Measurements from ENCODE around the gene TP53TG3F. TPM values are rescaled to one million over a fixed set of nuclear protein-coding genes. Genes with fewer than 3 reads are reported as not detected.
"Not testable (repeated sequence)": the region's sequence is repeated elsewhere in the genome, so short reads cannot be mapped to it uniquely, and the experiment has no call there.

TP53TG3F gene, protein sequence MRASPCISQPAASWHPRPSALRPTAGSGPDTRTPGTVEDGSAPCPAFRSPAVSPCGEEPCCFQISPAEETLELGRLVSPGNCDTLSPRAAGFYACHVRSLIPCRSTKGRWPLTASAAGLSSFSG
- total RNA-seq (under 1 TPM in 1 of 2 donors, not detected in 1; 0.15 TPM), polyA plus RNA-seq (ENCODE audit: insufficient read length in 6 of 6) (not detected)
- long read RNA-seq, donor 1, result 0 reads
- long read RNA-seq, donor 2, result 0 reads
- long read RNA-seq, donor 3, result 0 reads
- long read RNA-seq, donor 4, result 0 reads
- long read RNA-seq, donor 5, result 0 reads
- long read RNA-seq, donor 6, result 0 reads
- long read RNA-seq, donor 7, result 0 reads
- long read RNA-seq, donor 8, result 0 reads
- long read RNA-seq, donor 9, result 0 reads
- long read RNA-seq, donor 10, result 0 reads
- long read RNA-seq, donor 11, result 0 reads
- long read RNA-seq, donor 12, result 0 reads

DNA sequence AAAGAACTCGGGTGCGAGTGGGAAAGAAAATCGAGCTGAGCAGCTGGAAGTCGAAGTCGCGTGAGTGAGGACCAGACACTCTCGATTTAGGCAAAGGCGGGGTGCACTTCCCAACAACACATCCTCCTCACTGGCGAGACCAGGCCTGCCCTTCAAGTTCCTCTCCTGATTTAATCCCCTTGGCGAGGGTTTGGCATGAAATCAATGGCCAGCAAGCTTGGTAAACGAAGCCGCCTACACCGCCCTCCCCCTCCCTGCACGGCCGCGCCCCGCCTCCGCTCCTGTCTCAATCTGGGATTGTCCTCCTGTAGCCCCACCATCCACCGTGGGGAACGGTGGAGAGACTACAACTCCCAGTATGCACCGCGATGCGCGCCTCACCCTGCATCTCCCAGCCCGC, at the start of gene TP53TG3F:
Gene TP53TG3F, plus strand, starts transcription at position 301 of the 400 bp plus-strand sequence. Its CDS starts 68 bp downstream, at position 369.
- H3K36me3 ChIP-seq; intact Hi-C loops (cut with DNase I); H3K27me3 ChIP-seq; H3K4me3 ChIP-seq; H3K27ac ChIP-seq; H3K4me1 ChIP-seq; H3K9me3 ChIP-seq; DNase-seq; ATAC-seq: not testable (repeated sequence)

DNA sequence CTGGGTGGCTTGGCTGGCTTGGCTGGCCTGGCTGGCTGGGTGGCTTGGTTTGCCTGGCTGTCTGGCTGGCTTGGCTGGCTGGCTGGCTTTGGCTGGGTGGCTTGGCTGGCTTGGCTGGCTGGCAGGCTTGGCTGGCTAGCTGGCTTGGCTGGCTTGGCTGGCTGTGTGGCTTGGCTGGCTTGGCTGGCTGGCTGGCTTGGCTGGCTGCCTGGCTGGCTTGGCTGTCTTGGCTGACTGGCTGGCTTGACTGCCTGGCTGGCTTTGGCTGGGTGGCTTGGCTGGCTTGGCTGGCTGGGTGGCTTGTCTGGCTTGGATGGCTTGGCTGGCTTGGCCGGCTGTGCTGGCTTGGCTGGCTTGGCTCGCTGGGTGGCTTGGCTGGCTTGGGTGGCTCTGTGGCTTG, 32.2 kb downstream of the TP53TG3F start:
- H3K4me1 ChIP-seq; ATAC-seq; H3K9me3 ChIP-seq; H3K36me3 ChIP-seq; DNase-seq; H3K4me3 ChIP-seq; H3K27me3 ChIP-seq; intact Hi-C loops (cut with DNase I); H3K27ac ChIP-seq: not testable (repeated sequence)

DNA sequence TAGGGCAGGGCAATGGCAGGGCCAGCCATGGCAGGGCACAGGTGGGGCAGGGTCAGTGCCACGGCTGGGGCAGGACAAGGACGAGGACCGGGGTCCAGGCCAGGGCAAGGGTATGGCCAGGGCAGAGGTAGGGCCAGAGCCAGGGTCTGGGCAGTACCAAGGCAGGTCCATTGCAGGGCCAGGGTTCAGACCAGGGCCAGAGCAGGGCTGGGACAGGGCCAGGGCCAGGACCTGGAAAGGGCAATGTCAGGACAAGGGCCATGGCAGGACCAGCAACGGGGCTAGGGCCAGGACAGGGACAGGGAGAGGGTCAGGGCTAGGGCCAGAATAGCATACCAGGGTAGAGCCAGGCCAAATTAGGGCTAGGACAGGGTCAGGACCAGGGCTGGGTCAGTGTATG, 47.8 kb downstream of the TP53TG3F start:
- ATAC-seq; H3K27me3 ChIP-seq; H3K4me3 ChIP-seq; intact Hi-C loops (cut with DNase I); H3K36me3 ChIP-seq; H3K27ac ChIP-seq; H3K9me3 ChIP-seq; H3K4me1 ChIP-seq: not testable (repeated sequence)
- peak in 1 of 4 donors; percentile 34 for DNase-seq

DNA sequence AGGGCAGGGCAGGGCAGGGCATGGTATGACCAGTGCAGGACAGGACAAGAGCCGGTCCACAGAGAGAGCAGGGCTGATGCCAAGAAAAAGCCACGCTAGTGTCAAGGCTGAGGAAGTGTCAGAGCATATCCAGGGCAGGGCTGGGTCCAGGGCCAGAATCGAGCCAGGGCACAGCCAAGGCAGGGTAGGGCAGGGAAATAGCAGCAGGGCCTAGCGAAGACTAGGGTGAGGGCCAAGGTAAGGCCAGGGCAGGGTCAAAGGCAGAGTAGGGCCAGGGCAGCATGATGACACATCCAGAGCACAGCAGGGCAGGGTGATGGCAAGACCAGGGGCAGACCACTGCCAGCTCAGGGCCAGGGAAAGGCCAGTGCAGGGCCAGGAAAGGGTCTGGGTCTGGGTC, 49.7 kb downstream of the TP53TG3F start:
- H3K4me1 ChIP-seq; ATAC-seq; H3K27ac ChIP-seq; H3K27me3 ChIP-seq; DNase-seq; H3K4me3 ChIP-seq; intact Hi-C loops (cut with DNase I); H3K36me3 ChIP-seq; H3K9me3 ChIP-seq: not testable (repeated sequence)

DNA sequence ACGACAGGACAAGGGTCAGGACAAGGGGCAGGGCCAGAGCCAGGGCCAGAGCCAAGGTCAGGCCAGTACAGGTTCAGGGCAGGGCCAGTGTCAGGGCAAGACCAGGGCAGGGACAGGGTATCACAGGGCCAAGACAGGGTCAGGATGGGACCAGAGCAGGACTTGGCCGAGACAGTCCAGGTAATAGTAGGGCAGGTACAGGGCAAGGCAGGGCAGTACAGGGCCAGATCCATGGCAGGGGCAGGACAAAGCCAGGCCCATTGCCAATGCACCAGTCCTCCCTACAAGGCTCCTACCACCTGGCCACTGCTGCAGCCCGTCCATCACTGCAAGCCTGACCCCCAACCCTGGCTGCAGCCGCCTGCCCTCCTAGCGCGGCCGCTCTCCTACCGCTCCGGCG, 50.5 kb downstream of the TP53TG3F start:
- intact Hi-C loops (cut with DNase I); ATAC-seq: not testable (repeated sequence)
- DNase-seq, result peak in 1 of 4 donors; percentile 22

More for the DNA sequence above, 50.5 kb downstream of the TP53TG3F start:
- H3K27ac ChIP-seq, H3K9me3 ChIP-seq, H3K27me3 ChIP-seq, H3K4me1 ChIP-seq, H3K36me3 ChIP-seq, H3K4me3 ChIP-seq: not testable (repeated sequence)

Other genes with a start within 250 kb of the TP53TG3F start
- not detected for gene TP53TG3E, start 155.3 kb upstream of the TP53TG3F start, total RNA-seq
- gene TP53TG3E, start 155.3 kb upstream of the TP53TG3F start, polyA plus RNA-seq (ENCODE audit: insufficient read length in 6 of 6), result under 1 TPM in 1 of 6 donors, not detected in 5; 0.07 TPM
- not detected for gene TP53TG3B, start 98.8 kb upstream of the TP53TG3F start, total RNA-seq
- gene TP53TG3B, start 98.8 kb upstream of the TP53TG3F start, polyA plus RNA-seq (ENCODE audit: insufficient read length in 6 of 6), result not detected

All from left lung (tissue), 14 donors.